CD4-positive, alpha-beta T cell (primary cell): Measurements from ENCODE around the gene LYPD6. TPM values are rescaled to one million over a fixed set of nuclear protein-coding genes. Genes with fewer than 3 reads are reported as not detected.

Experiments used
- ATAC-seq: fragments of 200-7000 bp; cut with Tn5 transposase; one replicate; pipeline ENCODE4 v1.10.0; 2022; ENCODE audit warnings: mild to moderate bottlenecking; ENCODE audit not compliant: poor library complexity
- CTCF ChIA-PET: fragments of 350-600 bp; sonication (Branson Sonifier 250); formaldehyde crosslinking; loops from one replicate; lab custom pipeline; 2021; ENCODE audit warnings: antibody characterized with exemption, inconsistent platforms; lab: Charles Lee
- POLR2A ChIA-PET: fragments of 350-600 bp; sonication (Branson Sonifier 250); formaldehyde crosslinking; loops from one replicate; lab custom pipeline; 2021; ENCODE audit warnings: antibody characterized with exemption, inconsistent platforms; lab: Charles Lee
- DNase-seq, 14 experiments: peaks; one replicate each; pipeline ENCODE4 v3.0.0-alpha.2; 2013 to 2020; ENCODE audit warnings: mixed read lengths in 2 of 14
- H3K27ac ChIP-seq, 2 donors: one replicate each; pipeline versions ENCODE4 v1.5.1 to v1.7.0; 2013; ENCODE audit warnings: low read length in 2 of 2, low read depth in 1 of 2, mild to moderate bottlenecking in 1 of 2
- H3K27me3 ChIP-seq, 2 experiments: 1 replicate in 1 of 2; 2 replicates in 1 of 2; pipeline versions ENCODE4 v1.6.1 to v1.7.0; 2013; ENCODE audit warnings: low read length in 2 of 2, control low read depth in 1 of 2, mild to moderate bottlenecking in 1 of 2, moderate library complexity in 1 of 2; ENCODE audit not compliant: insufficient read depth in 2 of 2, control insufficient read depth in 1 of 2
- H3K36me3 ChIP-seq: one replicate; pipeline ENCODE4 v1.6.1; 2013; ENCODE audit warnings: low read length, control low read depth; ENCODE audit not compliant: insufficient read depth
- H3K4me1 ChIP-seq: one replicate; pipeline ENCODE4 v1.6.1; 2013; ENCODE audit warnings: low read length, control low read depth; ENCODE audit not compliant: insufficient read depth
- H3K4me3 ChIP-seq: one replicate; pipeline ENCODE4 v1.5.1; 2013; ENCODE audit warnings: mild to moderate bottlenecking, low read length, moderate library complexity
- H3K9me3 ChIP-seq, 2 experiments: 1 replicate in 1 of 2; 2 replicates in 1 of 2; pipeline versions ENCODE4 v1.6.1 to v1.7.0; 2013; ENCODE audit warnings: low read length in 2 of 2, mild to moderate bottlenecking in 2 of 2, control low read depth in 1 of 2, moderate library complexity in 1 of 2; ENCODE audit not compliant: control insufficient read depth in 1 of 2, insufficient read depth in 1 of 2
- H3K27ac Mint-ChIP-seq: one replicate; pipeline ENCODE4 v1.8.0; 2020; ENCODE audit warnings: mixed read lengths
- H3K27me3 Mint-ChIP-seq: one replicate; pipeline ENCODE4 v1.8.0; 2021; ENCODE audit warnings: mixed read lengths
- H3K36me3 Mint-ChIP-seq: one replicate; pipeline ENCODE4 v1.8.0; 2021; ENCODE audit warnings: low read depth, mixed read lengths
- H3K4me1 Mint-ChIP-seq: one replicate; pipeline ENCODE4 v1.8.0; 2021; ENCODE audit warnings: low read depth, mixed read lengths
- H3K4me3 Mint-ChIP-seq: one replicate; pipeline ENCODE4 v1.8.0; 2020; ENCODE audit warnings: mild to moderate bottlenecking, mixed read lengths
- H3K9me3 Mint-ChIP-seq: one replicate; pipeline ENCODE4 v1.8.0; 2020; ENCODE audit warnings: mixed read lengths
- intact Hi-C, 2 experiments: fragments of 100-400 bp; cut with DNase I in 1 of 2; cut with micrococcal nuclease in 1 of 2; formaldehyde crosslinking; loops; one replicate each; pipeline versions ENCODE4 v1.15.1 to v1.9.0; 2023 to 2025; cut with DNase I, micrococcal nuclease
- total RNA-seq, 174 experiments: library from RNA in 2 of 174; stranded (reverse) in 2 of 174; gene quantifications; one replicate each; pipeline ENCODE4 v1.2.3 and lab custom pipeline; 2021 to 2026
- TF ChIP-seq, protein P1 (sequence below): fragments of 200-600 bp; IDR thresholded peaks from one replicate; pipeline ENCODE4 v1.8.0; 2022; ENCODE audit warnings: antibody characterized with exemption, mild to moderate bottlenecking

LYPD6 gene
- total RNA-seq, 2 experiments from 2014 or later = not detected

DNA sequence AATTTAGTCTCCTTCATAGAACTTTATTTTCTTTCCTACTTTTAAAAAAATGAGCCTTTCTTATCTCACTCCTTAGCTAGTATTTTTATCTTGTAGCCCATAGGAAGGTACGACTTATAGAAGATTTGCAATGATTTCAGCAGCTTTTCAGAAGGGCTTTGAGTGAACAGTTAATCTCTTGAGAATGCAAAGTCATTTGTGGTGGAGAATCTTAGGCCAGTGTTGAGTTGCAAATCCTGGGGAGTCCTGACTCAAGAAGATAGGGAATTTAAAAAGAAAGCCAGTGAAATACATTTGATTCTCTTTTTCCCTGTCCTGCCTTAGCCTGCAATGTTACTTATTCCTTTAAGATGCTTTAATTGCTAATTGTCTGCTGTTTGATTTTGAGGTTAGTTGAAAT lies 33.6 kb downstream of the LYPD6 start:
- Histone ChIP-seq H3K27me3 (peaks cover 0 to 6% of the 10 kb centered on the region in 2 experiments), H3K4me3 (no peak overlapping the region), H3K36me3 (no peaks in the 10 kb centered on the region), H3K27ac (no peak overlapping the region), H3K4me1 (no peaks in the 10 kb centered on the region), H3K9me3 (no peaks in the 10 kb centered on the region)
- intact Hi-C loops = no loop called here
- ChIA-PET CTCF (no interaction called here), POLR2A (no interaction called here)
- TF ChIP-seq, protein P1, sequence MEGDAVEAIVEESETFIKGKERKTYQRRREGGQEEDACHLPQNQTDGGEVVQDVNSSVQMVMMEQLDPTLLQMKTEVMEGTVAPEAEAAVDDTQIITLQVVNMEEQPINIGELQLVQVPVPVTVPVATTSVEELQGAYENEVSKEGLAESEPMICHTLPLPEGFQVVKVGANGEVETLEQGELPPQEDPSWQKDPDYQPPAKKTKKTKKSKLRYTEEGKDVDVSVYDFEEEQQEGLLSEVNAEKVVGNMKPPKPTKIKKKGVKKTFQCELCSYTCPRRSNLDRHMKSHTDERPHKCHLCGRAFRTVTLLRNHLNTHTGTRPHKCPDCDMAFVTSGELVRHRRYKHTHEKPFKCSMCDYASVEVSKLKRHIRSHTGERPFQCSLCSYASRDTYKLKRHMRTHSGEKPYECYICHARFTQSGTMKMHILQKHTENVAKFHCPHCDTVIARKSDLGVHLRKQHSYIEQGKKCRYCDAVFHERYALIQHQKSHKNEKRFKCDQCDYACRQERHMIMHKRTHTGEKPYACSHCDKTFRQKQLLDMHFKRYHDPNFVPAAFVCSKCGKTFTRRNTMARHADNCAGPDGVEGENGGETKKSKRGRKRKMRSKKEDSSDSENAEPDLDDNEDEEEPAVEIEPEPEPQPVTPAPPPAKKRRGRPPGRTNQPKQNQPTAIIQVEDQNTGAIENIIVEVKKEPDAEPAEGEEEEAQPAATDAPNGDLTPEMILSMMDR = no peak
- Mint-ChIP-seq H3K27ac (no peak overlapping the region), H3K4me1 (no peaks in the 10 kb centered on the region), H3K27me3 (peaks cover 26% of the 10 kb centered on the region), H3K9me3 (no peaks in the 10 kb centered on the region), H3K4me3 (no peak overlapping the region), H3K36me3 (no peaks in the 10 kb centered on the region)
- DNase-seq (no peak), ATAC-seq (no peak)

DNA sequence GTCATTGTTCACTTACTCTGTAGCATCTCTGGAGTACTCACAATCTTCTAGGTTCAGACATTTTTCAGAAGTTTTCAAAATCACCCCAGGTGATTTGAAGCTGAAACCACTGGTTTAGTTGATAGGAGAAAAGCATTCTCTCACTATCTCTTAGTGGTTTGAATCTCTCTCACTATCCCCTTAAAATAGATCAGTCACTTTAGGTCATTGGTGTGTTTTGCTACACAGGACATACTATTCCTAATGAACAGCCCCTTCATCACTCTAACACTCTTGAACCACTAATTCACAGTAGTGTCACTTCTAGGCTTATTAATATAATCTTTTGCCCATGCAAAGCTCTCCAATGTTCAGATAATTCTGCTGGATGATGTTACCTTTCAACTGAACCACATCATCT lies 34.5 kb downstream of the LYPD6 start:
- Histone ChIP-seq H3K4me3 (no peak overlapping the region), H3K27ac (no peak overlapping the region), H3K9me3 (no peaks in the 10 kb centered on the region), H3K36me3 (no peaks in the 10 kb centered on the region), H3K4me1 (no peaks in the 10 kb centered on the region), H3K27me3 (peaks cover 0 to 6% of the 10 kb centered on the region in 2 experiments)
- H3K36me3 Mint-ChIP-seq = no peaks in the 10 kb centered on the region
- H3K27me3 Mint-ChIP-seq = peaks cover 27% of the 10 kb centered on the region
- no peak for ATAC-seq
- TF ChIP-seq, protein P1 = no peak
- ChIA-PET CTCF (no interaction called here), POLR2A (no interaction called here)
- no peak overlapping the region for H3K27ac Mint-ChIP-seq
- H3K4me3 Mint-ChIP-seq = no peak overlapping the region
- intact Hi-C loops = no loop called here
- H3K9me3 Mint-ChIP-seq = no peaks in the 10 kb centered on the region
- H3K4me1 Mint-ChIP-seq = no peaks in the 10 kb centered on the region
- DNase-seq = no peak

DNA sequence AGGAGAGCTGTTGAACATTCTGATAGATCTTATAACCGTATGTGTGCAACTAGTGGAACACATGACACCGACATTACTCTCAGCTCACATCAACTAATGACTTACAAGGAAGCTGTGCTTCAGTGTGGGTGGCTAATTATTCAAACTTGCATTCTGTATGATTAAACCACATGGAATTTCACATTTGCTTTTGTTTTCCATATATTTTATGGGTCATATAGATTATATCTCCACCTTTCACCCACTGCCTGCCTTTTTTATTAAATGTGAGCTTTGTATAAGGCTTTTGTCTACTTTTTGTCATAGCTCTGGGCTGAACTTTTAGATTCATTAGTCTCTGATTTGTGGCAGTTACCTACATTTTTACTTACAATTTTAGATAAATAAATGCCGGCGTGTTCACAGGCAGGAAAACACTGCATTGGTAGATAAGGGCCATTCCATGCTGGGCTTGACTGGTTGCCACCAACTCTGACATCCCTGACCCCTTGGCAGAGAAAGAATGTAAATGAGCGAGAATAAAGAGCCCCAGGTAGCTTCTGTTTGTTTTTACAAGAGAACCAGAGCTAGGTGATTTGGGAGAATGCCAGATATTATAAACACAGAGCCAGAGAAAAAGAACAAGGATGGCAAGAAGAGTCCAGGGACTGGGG lies 35.7 kb downstream of the LYPD6 start:
- ATAC-seq (no peak), DNase-seq (no peak)
- Histone ChIP-seq H3K9me3 (no peaks in the 10 kb centered on the region), H3K4me1 (no peaks in the 10 kb centered on the region), H3K27me3 (peaks cover 0 to 6% of the 10 kb centered on the region in 2 experiments), H3K36me3 (no peaks in the 10 kb centered on the region), H3K4me3 (no peak overlapping the region), H3K27ac (no peak overlapping the region)
- ChIA-PET POLR2A (no interaction called here), CTCF (no interaction called here)
- no peaks in the 10 kb centered on the region for H3K36me3 Mint-ChIP-seq
- intact Hi-C loops = no loop called here
- no peaks in the 10 kb centered on the region for H3K9me3 Mint-ChIP-seq
- H3K27me3 Mint-ChIP-seq = peaks cover 27% of the 10 kb centered on the region
- no peak overlapping the region for H3K4me3 Mint-ChIP-seq
- TF ChIP-seq, protein P1 = no peak
- H3K27ac Mint-ChIP-seq = no peak overlapping the region
- H3K4me1 Mint-ChIP-seq = no peaks in the 10 kb centered on the region
